ENCODE results near the gene CRCP. TPM values are rescaled to one million over a fixed set of nuclear protein-coding genes. Genes with fewer than 3 reads are reported as not detected.

CRCP gene
- total RNA-seq, result 25.2 and 33.8 TPM in 2 replicates

GRCh38 chr7:66114743-66115649 is at the start of gene CRCP:
Gene CRCP (plus strand): TSS chr7:66114847. CDS start chr7:66114963, 116 bp downstream.

GRCh38 chr7:66075590-66076461 is 38.8 kb upstream of the CRCP start, which contains the start of gene ASL:
Gene ASL (plus strand): TSS chr7:66075819. CDS start chr7:66076082, 263 bp downstream.

Other genes starting within 250 kb of the CRCP start
- 16.2 and 17.9 TPM in 2 replicates for gene VKORC1L1, start 241.8 kb upstream of the CRCP start, total RNA-seq
- 15.0 and 26.3 TPM in 2 replicates for gene GUSB, start 132.6 kb upstream of the CRCP start, total RNA-seq
- gene ASL, start 39.0 kb upstream of the CRCP start, total RNA-seq, result 55.9 and 71.8 TPM in 2 replicates
- 37.7 and 41.0 TPM in 2 replicates for gene TPST1, start 90.5 kb downstream of the CRCP start, total RNA-seq